HepG2 (cell line): ENCODE measurements around the gene POFUT2. TPM values are rescaled to one million over a fixed set of nuclear protein-coding genes. Genes with fewer than 3 reads are reported as not detected.
A peak's percentile ranks its signal among the peaks of the same experiment; 100 is the strongest.

Source experiments
- ATAC-seq: fragments of 200-7000 bp; cut with Tn5 transposase; 3 replicates; pipeline ENCODE4 v1.9.1; 2020; ENCODE audit warnings: mild to moderate bottlenecking, moderate library complexity
- BruUV-seq: library from RNA; stranded (reverse); fragments of 400-500 nt; replicated peaks from 2 replicates; lab custom pipeline; 2021; lab: Mats Ljungman, UMichigan
- CTCF ChIA-PET: fragments of 300-600 bp; formaldehyde crosslinking; extraction: SDS; loops from one replicate; lab custom pipeline; 2021; ENCODE audit warnings: low total read pairs, inconsistent platforms, low intra/inter-chr PET ratio; lab: Yijun Ruan, JAX
- POLR2A ChIA-PET: fragments of 350-600 bp; sonication (Branson Sonifier 250); formaldehyde crosslinking; loops from one replicate; lab custom pipeline; 2020; ENCODE audit warnings: antibody characterized with exemption, inconsistent platforms; lab: Yijun Ruan, JAX
- DNase-seq: peaks from one replicate; pipeline ENCODE4 v3.0.0-alpha.2; 2015; ENCODE audit warnings: low spot score
- FAIRE-seq: peaks from 3 replicates; lab custom pipeline; 2011; peaks lifted over from hg19 to GRCh38; lab: Jason Lieb, UNC
- H2AFZ ChIP-seq: one replicate; pipeline ENCODE4 v1.6.1; 2011; ENCODE audit warnings: low read length, inconsistent platforms
- H3K27ac ChIP-seq: fragments of 300-600 bp; 3 replicates; pipeline ENCODE4 v1.8.0; 2011; ENCODE audit warnings: mixed run types, mild to moderate bottlenecking, mixed read lengths, low read length, inconsistent platforms; ENCODE audit not compliant: insufficient read depth; ENCODE audit errors: extremely low read length
- H3K27me3 ChIP-seq, 2 experiments: fragments of 200-600 bp in 1 of 2; 2 replicates in 1 of 2; 3 replicates in 1 of 2; pipeline versions ENCODE4 v1.6.0 to v1.8.0; 2011; ENCODE audit warnings: low read length in 2 of 2, mild to moderate bottlenecking in 2 of 2, moderate library complexity in 2 of 2, inconsistent platforms in 1 of 2; ENCODE audit not compliant: insufficient read depth in 2 of 2, control insufficient read depth in 1 of 2
- H3K36me3 ChIP-seq, 2 experiments: fragments of 200-600 bp in 1 of 2; replicated peaks in 1 of 2; 2 replicates in 1 of 2; 3 replicates in 1 of 2; pipeline versions ENCODE4 v1.5.1 to v1.8.0; 2011; ENCODE audit warnings: low read length in 2 of 2, inconsistent platforms in 1 of 2; ENCODE audit not compliant: insufficient read depth in 2 of 2, control insufficient read depth in 1 of 2
- H3K4me1 ChIP-seq: 2 replicates; pipeline ENCODE4 v1.5.1; 2012; ENCODE audit warnings: low read length, inconsistent platforms; ENCODE audit not compliant: insufficient read depth
- H3K4me2 ChIP-seq: 2 replicates; pipeline ENCODE4 v1.6.0; 2011; ENCODE audit warnings: low read depth, low read length, inconsistent platforms
- H3K4me3 ChIP-seq, 3 experiments: fragments of 200-600 bp in 1 of 3; sonication (generic), shearing (Covaris generic) in 1 of 3; replicated peaks in 1 of 3; 2 replicates each; pipeline ENCODE4 v1.5.1; 2011 to 2016; ENCODE audit warnings: low read length in 3 of 3, inconsistent platforms in 2 of 3, low read depth in 2 of 3, mild to moderate bottlenecking in 2 of 3, control low read depth in 1 of 3, mixed read lengths in 1 of 3; ENCODE audit not compliant: insufficient read depth in 1 of 3
- H3K79me2 ChIP-seq: one replicate; pipeline ENCODE4 v1.6.1; 2011; ENCODE audit warnings: low read length, inconsistent platforms; ENCODE audit not compliant: insufficient read depth
- H3K9ac ChIP-seq: 2 replicates; pipeline ENCODE4 v1.6.0; 2011; ENCODE audit warnings: mild to moderate bottlenecking, low read depth, low read length, inconsistent platforms; ENCODE audit not compliant: insufficient read depth
- H3K9me3 ChIP-seq: 2 replicates; pipeline ENCODE4 v1.5.1; 2012; ENCODE audit warnings: mild to moderate bottlenecking, low read length
- H4K20me1 ChIP-seq: 2 replicates; pipeline ENCODE4 v1.6.0; 2011; ENCODE audit warnings: inconsistent platforms, mild to moderate bottlenecking, low read length, moderate library complexity; ENCODE audit not compliant: insufficient read depth
- CHD4 ChIP-seq: fragments of 200-600 bp; sonication (generic); IDR thresholded peaks from 2 replicates; pipeline ENCODE4 v1.7.0; 2017; ENCODE audit warnings: mild to moderate bottlenecking, low read length, borderline replicate concordance
- HIVEP1 ChIP-seq: sonication (generic); formaldehyde crosslinking; IDR thresholded peaks from 2 replicates; pipeline ENCODE4 v1.4.0; 2020; ENCODE audit warnings: mild to moderate bottlenecking, missing genetic modification reagents
- NR2F1 ChIP-seq, 2 experiments: fragments of 450-650 bp in 1 of 2; formaldehyde crosslinking in 1 of 2; IDR thresholded peaks; 2 replicates each; pipeline versions ENCODE4 v1.5.0 to v1.6.1; 2016 to 2020; ENCODE audit warnings: mild to moderate bottlenecking in 1 of 2, missing compliant biosample characterization in 1 of 2, missing genetic modification reagents in 1 of 2, moderate library complexity in 1 of 2
- SAP130 ChIP-seq: IDR thresholded peaks from 2 replicates; pipeline ENCODE4 v1.6.1; 2016; ENCODE audit warnings: low read depth
- ZC3H13 ChIP-seq: sonication (generic); formaldehyde crosslinking; IDR thresholded peaks from 2 replicates; pipeline ENCODE4 v1.8.1; 2023; ENCODE audit warnings: mild to moderate bottlenecking, missing genetic modification reagents, moderate library complexity
- ZNF12 ChIP-seq: sonication (generic); formaldehyde crosslinking; IDR thresholded peaks from 2 replicates; pipeline ENCODE4 v1.5.0; 2020; ENCODE audit warnings: missing genetic modification reagents
- WGBS: methylation state at CpG from one replicate; pipeline ENCODE4 v1.1.6; 2017; ENCODE audit warnings: low lambda C conversion rate; 5-methylcytosine and 5-hydroxymethylcytosine counted together
- in situ Hi-C: cut with HindIII; loops from 2 replicates; pipeline ENCODE4 v1.10.0; 2017; ENCODE audit warnings: low pct_unique_long_range_greater_than_20kb; ENCODE audit not compliant: extremely low pct_ligation_motif_present
- intact Hi-C: fragments of 100-400 bp; cut with micrococcal nuclease; formaldehyde crosslinking; loops from one replicate; pipeline ENCODE4 v1.10.0; 2022; ENCODE audit not compliant: unreplicated experiment
- polyA plus RNA-seq, 8 experiments: library from polyadenylated mRNA; depleted of rRNA in 3 of 8; stranded (reverse) in 7 of 8; unstranded in 1 of 8; fragments of >200 nt; fragmentation: Illumina TruSeq in 4 of 8; extraction: Trizol in 4 of 8; gene quantifications; 2 replicates each; pipeline versions ENCODE4 v1.2.1 to v1.2.3, GENCODE V29; 2011 to 2016; ENCODE audit warnings: low read depth in 4 of 8, missing spikeins in 1 of 8, mixed read lengths in 1 of 8; ENCODE audit not compliant: insufficient read depth in 1 of 8
- total RNA-seq, 5 experiments: library from RNA; depleted of rRNA; stranded (reverse); fragments of >200 nt; fragmentation: Illumina TruSeq; extraction: Trizol; gene quantifications; 2 replicates each; pipeline ENCODE4 v1.2.3, GENCODE V29; 2016; ENCODE audit warnings: low read depth in 1 of 5
- TF ChIP-seq, protein P1 (sequence below): sonication (generic); formaldehyde crosslinking; IDR thresholded peaks from 2 replicates; pipeline ENCODE4 v1.9.0; 2021; ENCODE audit warnings: mild to moderate bottlenecking, missing genetic modification reagents
- TF ChIP-seq, protein P2 (sequence below): IDR thresholded peaks from 2 replicates; pipeline ENCODE4 v1.6.1; 2016; ENCODE audit warnings: missing genetic modification reagents, missing compliant biosample characterization

The POFUT2 gene
- total and polyA plus RNA-seq, 2 of the 13 experiments (the other 11 are each of a cell fraction or from before 2014, with no cell fraction given), result 22.8 to 24.0 TPM

DNA sequence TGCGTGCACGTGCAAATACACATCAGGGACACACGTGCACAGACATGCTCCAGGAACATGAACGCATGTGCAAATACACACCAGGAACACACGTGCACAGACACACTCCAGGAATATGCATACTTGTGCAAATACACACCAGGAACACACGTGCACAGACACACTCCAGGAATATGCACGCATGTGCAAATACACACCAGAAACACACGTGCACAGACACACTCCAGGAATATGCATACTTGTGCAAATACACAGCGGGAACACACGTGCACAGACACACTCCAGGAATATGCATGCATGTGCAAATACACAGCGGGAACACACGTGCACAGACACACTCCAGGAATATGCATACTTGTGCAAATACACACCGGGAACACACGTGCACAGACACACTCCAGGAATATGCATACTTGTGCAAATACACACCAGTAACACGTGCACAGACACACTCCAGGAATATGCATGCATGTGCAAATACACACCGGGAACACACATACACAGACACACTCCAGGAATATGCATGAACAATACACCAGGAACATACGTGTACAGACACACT lies 20.0 kb upstream of the POFUT2 start (continued):
- TF ChIP-seq, protein P1, sequence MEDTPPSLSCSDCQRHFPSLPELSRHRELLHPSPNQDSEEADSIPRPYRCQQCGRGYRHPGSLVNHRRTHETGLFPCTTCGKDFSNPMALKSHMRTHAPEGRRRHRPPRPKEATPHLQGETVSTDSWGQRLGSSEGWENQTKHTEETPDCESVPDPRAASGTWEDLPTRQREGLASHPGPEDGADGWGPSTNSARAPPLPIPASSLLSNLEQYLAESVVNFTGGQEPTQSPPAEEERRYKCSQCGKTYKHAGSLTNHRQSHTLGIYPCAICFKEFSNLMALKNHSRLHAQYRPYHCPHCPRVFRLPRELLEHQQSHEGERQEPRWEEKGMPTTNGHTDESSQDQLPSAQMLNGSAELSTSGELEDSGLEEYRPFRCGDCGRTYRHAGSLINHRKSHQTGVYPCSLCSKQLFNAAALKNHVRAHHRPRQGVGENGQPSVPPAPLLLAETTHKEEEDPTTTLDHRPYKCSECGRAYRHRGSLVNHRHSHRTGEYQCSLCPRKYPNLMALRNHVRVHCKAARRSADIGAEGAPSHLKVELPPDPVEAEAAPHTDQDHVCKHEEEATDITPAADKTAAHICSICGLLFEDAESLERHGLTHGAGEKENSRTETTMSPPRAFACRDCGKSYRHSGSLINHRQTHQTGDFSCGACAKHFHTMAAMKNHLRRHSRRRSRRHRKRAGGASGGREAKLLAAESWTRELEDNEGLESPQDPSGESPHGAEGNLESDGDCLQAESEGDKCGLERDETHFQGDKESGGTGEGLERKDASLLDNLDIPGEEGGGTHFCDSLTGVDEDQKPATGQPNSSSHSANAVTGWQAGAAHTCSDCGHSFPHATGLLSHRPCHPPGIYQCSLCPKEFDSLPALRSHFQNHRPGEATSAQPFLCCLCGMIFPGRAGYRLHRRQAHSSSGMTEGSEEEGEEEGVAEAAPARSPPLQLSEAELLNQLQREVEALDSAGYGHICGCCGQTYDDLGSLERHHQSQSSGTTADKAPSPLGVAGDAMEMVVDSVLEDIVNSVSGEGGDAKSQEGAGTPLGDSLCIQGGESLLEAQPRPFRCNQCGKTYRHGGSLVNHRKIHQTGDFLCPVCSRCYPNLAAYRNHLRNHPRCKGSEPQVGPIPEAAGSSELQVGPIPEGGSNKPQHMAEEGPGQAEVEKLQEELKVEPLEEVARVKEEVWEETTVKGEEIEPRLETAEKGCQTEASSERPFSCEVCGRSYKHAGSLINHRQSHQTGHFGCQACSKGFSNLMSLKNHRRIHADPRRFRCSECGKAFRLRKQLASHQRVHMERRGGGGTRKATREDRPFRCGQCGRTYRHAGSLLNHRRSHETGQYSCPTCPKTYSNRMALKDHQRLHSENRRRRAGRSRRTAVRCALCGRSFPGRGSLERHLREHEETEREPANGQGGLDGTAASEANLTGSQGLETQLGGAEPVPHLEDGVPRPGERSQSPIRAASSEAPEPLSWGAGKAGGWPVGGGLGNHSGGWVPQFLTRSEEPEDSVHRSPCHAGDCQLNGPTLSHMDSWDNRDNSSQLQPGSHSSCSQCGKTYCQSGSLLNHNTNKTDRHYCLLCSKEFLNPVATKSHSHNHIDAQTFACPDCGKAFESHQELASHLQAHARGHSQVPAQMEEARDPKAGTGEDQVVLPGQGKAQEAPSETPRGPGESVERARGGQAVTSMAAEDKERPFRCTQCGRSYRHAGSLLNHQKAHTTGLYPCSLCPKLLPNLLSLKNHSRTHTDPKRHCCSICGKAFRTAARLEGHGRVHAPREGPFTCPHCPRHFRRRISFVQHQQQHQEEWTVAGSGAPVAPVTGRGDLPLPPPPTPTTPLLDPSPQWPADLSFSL (CRISPR knock-in tag), result peak; percentile 74; the same call in 1 of the 2 replicates
- TF ChIP-seq, all 625 proteins: peak for 11; not testable (repeated sequence) for 614

DNA sequence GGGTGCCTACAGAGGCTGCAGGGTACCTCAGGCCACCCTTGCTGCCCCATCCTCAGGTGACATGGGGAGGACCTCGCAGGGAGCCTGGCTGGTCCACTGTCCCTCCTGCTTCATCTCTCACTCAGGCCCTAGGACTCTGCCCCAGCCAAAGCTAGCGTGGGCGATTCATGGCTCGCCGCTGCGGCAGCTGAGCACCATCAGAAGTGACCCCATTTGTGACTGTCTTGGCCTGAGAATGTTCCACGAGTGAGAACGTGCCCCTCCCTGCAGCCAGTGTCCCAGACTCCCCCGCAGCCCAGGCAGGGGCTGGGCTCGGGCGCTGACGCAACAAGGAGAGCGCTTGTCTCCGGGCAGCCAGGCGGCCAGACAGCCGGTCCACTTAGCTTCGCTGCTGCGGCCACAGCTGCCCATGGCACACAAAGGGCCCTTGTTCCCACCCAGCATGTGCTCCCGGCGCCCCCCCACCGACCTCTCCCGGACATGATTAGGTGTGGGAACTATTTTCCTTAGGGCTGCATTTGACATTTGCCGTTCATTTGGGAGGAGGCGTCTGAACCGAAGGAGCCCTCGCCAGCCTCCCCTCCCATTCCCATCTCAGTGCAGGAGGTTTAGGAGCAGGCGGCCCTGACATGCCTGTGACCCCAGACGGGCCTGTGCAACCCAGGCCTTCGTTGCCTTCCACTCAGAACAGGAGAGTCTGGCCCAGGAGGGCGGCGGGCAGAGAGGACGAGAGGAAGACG lies 19.3 kb upstream of the POFUT2 start:
- H4K20me1 ChIP-seq, result no peaks in the 10 kb centered on the region
- peaks cover 39% of the 10 kb centered on the region for H3K4me1 ChIP-seq
- peak overlapping the region; percentile 39 for H3K9ac ChIP-seq
- DNase-seq, result peak; percentile 75
- POLR2A ChIA-PET, result interaction anchor here (0.7 to 2.1 kb wide), 11 partner anchors 10 to 165 kb away, joined by 3 to 7 read pairs (median 4); partner anchors contain the start of gene POFUT2
- CTCF ChIA-PET, result interaction anchor here (1.4 kb wide), 1 partner anchor 15 kb away, joined by 3 read pairs; no protein-coding TSS in a partner anchor
- H3K9me3 ChIP-seq, result no peaks in the 10 kb centered on the region
- peak overlapping the region; percentile 98 for H3K4me2 ChIP-seq
- ATAC-seq, result peak; percentile 59
- 0% methylated on average over 1 of the region's 33 CpGs for WGBS
- H3K4me3 ChIP-seq, result peak overlapping the region; percentile 11 to 78 (median 26); a peak in 3 of 6 replicates
- no peaks in the 10 kb centered on the region for H3K79me2 ChIP-seq
- H3K36me3 ChIP-seq, result no peaks in the 10 kb centered on the region
- peak; percentile 26 for FAIRE-seq
- no peaks in the 10 kb centered on the region for H3K27me3 ChIP-seq
- in situ Hi-C loops, result no loop called here
- H2AFZ ChIP-seq, result no peak overlapping the region
- intact Hi-C loops, result loop anchor here (1.0 to 5.0 kb wide), 3 partner anchors 9 to 140 kb away; no protein-coding TSS in a partner anchor
- peak overlapping the region; percentile 91 for H3K27ac ChIP-seq
- no TSS peak for BruUV-seq
- TF ChIP-seq CHD4 (no peak), NR2F1 (CRISPR knock-in tag; IDR thresholded peaks at IDR 0.05) (peak; percentile 4 to 20; a peak in 1 of 4 replicates), ZC3H13 (peak; percentile 17), SAP130 (peak; percentile 83), HIVEP1 (CRISPR knock-in tag) (no peak; the same call in 1 of the 2 replicates), ZNF12 (CRISPR knock-in tag) (0 out of 2 replicates have a peak, but pooled peaks have one; percentile 33)
- TF ChIP-seq, protein P2, sequence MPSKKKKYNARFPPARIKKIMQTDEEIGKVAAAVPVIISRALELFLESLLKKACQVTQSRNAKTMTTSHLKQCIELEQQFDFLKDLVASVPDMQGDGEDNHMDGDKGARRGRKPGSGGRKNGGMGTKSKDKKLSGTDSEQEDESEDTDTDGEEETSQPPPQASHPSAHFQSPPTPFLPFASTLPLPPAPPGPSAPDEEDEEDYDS, result 0 out of 2 replicates have a peak, but pooled peaks have one; percentile 23
